ENCODE measurements around the gene BCL11B.

The BCL11B gene

DNA sequence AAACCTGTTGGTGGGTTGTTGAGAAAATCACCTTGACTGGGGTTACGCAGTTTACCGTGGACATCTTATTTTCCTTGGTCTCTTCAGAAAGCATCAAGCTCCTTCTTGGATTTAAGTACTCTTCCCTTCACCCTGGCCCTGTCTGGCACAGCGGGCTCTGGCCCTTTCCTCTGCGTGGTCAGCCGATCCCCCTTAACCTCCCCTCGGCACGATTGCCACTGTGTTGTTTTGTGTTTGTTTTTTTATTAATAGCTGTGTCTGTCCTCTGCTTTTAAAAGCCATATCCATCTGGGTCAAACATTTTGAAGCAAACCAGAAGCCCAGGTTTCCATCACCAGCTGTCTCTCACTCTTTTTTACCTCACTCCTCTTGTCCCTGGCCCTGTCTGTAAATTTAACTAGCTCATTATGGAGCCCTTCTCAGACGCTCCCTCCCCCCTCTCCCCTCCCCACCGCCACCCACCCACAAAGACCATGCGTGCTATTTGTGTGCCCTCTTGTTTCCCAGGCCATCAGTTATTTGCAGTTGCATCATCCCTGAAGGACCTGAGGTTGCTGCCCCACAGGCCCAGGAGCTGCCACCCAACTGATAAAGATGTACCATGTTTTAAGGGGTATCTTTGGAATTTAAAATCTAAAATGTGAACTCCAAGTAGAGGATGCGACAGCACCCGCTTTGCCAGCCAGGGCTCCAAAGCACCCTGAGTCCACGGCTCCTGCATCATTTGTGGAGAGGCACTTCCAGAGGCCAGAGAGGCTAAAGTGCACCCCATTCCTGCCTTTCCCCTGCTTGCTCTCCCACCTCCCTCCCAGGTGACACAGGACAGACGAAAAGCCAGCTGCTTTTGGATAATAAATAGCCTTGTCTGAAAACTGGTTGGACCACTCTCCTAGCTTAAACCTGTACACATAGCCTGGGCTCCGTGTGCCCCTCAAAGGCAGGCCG lies 3.9 kb downstream of the BCL11B start:
- Mint-ChIP-seq H3K36me3 (ENCODE audit: low read depth) (peaks cover 66% of the 10 kb centered on the region), H3K27me3 (ENCODE audit: low read depth) (peaks cover 3% of the 10 kb centered on the region), H3K4me1 (ENCODE audit: low read depth) (peaks cover 48% of the 10 kb centered on the region), H3K9me3 (no peaks in the 10 kb centered on the region), H3K27ac (peak overlapping the region; percentile 99), H3K4me3 (peak overlapping the region; percentile 96)
- DNase-seq (ENCODE audit: low spot score): no peak

DNA sequence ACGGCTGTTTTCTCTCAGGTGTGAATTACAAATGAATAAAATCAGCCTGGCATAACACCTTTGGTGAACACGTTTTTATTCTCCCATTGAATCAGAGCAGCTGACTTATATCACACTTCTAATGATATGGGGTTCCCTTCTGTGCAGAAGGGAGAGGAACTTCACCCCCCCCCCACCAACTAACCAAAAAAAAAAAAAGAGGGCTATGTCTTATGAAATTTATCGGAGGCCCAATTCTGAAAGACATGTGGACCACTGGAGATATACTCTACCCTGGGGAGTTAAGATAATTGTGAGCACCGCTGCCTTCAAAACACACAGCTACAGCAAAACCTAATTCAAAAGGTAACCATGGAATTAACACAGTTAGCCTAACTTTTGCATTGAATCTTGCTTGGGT lies 4.6 kb downstream of the BCL11B start:
- peaks cover 3% of the 10 kb centered on the region for H3K27me3 Mint-ChIP-seq (ENCODE audit: low read depth)
- H3K4me3 Mint-ChIP-seq: peak overlapping the region; percentile 96
- H3K4me1 Mint-ChIP-seq (ENCODE audit: low read depth): peaks cover 47% of the 10 kb centered on the region
- H3K36me3 Mint-ChIP-seq (ENCODE audit: low read depth): peaks cover 71% of the 10 kb centered on the region
- no peak for DNase-seq (ENCODE audit: low spot score)
- peak overlapping the region; percentile 99 for H3K27ac Mint-ChIP-seq
- no peaks in the 10 kb centered on the region for H3K9me3 Mint-ChIP-seq

DNA sequence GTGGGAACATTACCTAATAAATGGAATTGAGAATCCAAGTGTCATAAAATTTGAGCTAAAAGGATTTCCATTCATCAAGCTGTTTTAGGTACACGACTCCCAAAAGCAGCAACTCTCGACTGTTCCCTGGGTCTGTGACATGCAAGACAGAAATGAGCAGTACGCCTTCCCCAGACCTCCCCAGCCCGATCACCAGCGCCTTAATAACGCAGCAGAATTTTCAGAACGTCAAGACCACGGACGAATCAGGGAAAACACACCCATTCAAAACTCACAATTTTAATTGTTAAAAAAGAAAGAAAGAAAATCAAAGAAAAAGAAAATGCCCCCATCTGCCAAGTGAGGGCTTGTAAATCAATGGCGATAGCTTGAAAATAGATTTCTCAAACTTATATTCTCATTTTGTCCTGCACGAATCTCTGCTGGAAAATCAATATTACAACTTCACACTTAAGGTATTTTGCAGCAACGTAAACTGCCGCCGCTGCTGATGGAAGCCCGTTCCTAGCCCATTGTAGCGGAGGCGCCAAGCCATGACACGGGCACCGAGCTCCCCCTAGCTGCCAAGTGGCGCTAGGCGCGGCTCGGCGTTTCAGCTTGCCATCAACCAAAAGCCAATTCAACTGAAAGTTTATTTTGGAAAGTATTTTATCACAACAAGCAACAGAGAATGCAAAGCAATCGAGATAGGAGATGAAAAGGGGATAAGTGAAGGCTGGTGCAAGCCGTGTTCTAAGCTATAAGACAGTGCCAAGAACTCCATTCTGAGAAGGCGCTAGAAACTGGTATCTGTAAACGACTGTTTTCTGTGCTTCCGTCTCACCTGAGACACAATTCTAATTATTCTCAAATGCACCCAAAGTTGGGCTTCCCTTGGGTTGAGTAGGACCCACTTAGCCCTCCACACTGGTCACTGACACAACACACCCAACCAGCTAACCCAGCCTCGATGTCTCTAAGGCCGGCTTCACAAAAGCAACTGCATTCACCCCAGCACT lies 5.5 kb downstream of the BCL11B start:
- peak overlapping the region; percentile 99 for H3K27ac Mint-ChIP-seq
- H3K9me3 Mint-ChIP-seq: no peaks in the 10 kb centered on the region
- peak; percentile 86 for DNase-seq (ENCODE audit: low spot score)
- peaks cover 3% of the 10 kb centered on the region for H3K27me3 Mint-ChIP-seq (ENCODE audit: low read depth)
- H3K4me3 Mint-ChIP-seq: peak overlapping the region; percentile 96
- peaks cover 77% of the 10 kb centered on the region for H3K36me3 Mint-ChIP-seq (ENCODE audit: low read depth)
- peaks cover 53% of the 10 kb centered on the region for H3K4me1 Mint-ChIP-seq (ENCODE audit: low read depth)

DNA sequence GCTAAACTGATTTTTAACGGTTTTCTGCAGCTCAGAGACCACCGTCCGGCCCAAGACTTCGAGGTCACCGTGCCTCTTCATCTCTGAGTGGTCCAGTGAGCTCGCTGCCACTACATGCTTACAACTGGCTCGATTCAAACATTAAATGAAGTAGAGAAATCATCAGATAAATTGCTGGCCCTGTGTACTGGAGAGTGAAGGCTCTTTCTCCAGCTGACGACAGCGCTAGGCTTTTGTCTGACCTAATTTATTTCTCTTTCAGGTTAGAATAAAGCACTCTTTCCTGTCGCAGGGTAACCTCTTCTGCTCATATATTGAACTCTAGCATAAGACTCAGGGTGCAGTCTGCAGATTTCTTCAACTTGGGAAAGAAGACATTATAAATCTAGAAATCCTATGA lies 6.4 kb downstream of the BCL11B start:
- no peak for DNase-seq (ENCODE audit: low spot score)
- H3K36me3 Mint-ChIP-seq (ENCODE audit: low read depth): peaks cover 82% of the 10 kb centered on the region
- peaks cover 3% of the 10 kb centered on the region for H3K27me3 Mint-ChIP-seq (ENCODE audit: low read depth)
- peak overlapping the region; percentile 99 for H3K27ac Mint-ChIP-seq
- peaks cover 62% of the 10 kb centered on the region for H3K4me1 Mint-ChIP-seq (ENCODE audit: low read depth)
- peak overlapping the region; percentile 96 for H3K4me3 Mint-ChIP-seq
- H3K9me3 Mint-ChIP-seq: no peaks in the 10 kb centered on the region

DNA sequence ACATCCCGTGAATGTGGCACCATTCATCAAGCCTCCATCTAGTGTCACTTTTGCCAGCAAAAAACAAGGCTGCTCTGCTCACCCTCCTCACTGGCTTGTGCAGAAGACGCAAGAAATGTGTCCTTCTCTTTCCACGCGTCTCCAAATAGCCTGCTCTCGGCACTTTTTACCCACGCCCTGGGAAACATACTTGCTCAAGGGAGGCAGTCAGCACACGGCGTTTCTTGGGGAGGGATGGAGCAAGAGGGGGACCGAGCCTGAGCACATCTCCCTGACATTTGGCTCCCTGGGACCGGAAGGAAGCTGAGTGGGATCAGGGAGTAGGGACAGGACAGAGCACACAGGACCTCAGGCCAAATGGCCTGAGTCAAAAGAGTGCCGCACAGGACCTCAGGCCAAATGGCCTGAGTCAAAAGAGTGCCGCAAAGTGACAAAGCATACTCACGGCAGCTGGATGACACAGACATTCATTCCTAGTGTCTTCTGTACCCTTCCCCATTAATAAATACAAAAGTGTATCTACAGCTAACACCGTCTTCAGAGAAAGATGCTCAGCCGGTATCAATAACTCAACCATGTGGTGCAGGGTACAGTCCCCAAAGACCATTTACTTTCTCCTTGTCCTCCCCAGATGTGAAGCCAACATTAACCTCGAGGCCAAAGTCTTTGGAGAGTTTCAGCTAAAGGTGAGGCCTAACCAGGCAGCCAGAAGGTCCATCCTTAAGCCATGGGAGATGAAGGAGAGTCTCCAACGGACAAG lies 7.1 kb downstream of the BCL11B start:
- Mint-ChIP-seq H3K4me1 (ENCODE audit: low read depth) (peaks cover 69% of the 10 kb centered on the region), H3K27me3 (ENCODE audit: low read depth) (no peaks in the 10 kb centered on the region), H3K27ac (peak overlapping the region; percentile 99), H3K36me3 (ENCODE audit: low read depth) (peaks cover 85% of the 10 kb centered on the region), H3K9me3 (no peaks in the 10 kb centered on the region), H3K4me3 (peak overlapping the region; percentile 96)
- no peak for DNase-seq (ENCODE audit: low spot score)

DNA sequence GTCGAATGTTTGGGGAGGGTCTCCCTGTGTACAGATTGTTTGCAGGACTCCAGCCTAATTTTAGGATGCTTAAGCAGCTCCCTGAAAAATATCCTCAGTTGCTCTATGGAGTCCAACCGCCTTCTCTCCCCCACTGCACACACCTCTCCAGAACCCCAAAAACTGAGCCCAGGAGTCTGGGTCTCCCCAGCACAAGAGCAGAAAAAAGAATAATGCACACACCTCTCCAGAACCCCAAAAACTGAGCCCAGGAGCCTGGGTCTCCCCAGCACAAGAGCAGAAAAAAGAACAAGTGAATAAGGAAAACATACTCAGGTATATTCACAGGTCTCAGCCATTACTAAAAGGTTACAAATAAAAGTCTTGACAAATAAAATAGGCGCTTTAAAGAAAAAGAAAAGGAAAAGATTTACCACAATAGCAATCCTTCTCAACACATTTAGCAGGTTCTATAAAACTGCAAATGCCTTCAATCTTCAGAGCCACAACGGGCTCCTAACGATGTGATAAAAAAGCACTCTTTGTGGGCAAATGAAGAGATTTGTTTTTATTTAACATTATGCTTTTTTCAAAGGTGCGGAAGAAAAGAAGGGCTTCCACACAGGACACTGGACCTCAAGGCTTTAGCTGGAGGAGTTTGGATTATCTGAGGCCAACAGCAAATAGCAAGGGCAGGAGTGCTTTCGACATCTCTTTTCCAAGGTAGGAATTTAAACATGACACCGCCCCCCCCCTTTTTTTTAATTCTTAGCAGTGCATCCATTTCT lies 8.2 kb downstream of the BCL11B start:
- Mint-ChIP-seq H3K4me1 (ENCODE audit: low read depth) (peaks cover 79% of the 10 kb centered on the region), H3K27ac (peak overlapping the region; percentile 99), H3K4me3 (peak overlapping the region; percentile 96), H3K36me3 (ENCODE audit: low read depth) (peaks cover 88% of the 10 kb centered on the region), H3K27me3 (ENCODE audit: low read depth) (no peaks in the 10 kb centered on the region), H3K9me3 (no peaks in the 10 kb centered on the region)
- peak; percentile 6 for DNase-seq (ENCODE audit: low spot score)

DNA sequence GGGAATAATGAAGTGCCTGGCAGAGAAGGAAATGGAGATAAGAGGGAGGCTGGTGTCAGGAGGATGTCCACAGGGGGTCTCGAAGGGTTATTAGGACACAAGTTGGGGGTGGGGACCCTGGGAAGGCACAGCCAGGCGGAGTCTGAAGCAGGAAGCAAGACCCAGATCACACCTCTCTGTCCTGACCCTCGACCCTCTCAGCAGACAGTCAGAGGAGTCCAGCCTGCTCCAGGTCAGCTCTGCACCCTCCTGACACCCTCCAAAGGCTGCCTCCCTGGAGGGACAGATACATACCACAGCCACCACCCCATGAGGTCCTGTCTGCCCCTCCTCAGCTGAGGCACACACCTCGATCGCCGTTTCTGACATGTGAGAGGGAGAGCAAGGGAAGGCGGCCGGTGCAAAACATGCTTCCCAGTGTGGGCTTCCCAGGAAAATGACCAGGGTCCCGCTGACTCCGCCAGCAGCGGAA lies 9.0 kb downstream of the BCL11B start:
- H3K36me3 Mint-ChIP-seq (ENCODE audit: low read depth): peaks cover 87% of the 10 kb centered on the region
- no peaks in the 10 kb centered on the region for H3K27me3 Mint-ChIP-seq (ENCODE audit: low read depth)
- H3K9me3 Mint-ChIP-seq: no peaks in the 10 kb centered on the region
- H3K4me3 Mint-ChIP-seq: peak overlapping the region; percentile 96
- H3K27ac Mint-ChIP-seq: peak overlapping the region; percentile 99
- H3K4me1 Mint-ChIP-seq (ENCODE audit: low read depth): peaks cover 86% of the 10 kb centered on the region
- DNase-seq (ENCODE audit: low spot score): peak; percentile 14

DNA sequence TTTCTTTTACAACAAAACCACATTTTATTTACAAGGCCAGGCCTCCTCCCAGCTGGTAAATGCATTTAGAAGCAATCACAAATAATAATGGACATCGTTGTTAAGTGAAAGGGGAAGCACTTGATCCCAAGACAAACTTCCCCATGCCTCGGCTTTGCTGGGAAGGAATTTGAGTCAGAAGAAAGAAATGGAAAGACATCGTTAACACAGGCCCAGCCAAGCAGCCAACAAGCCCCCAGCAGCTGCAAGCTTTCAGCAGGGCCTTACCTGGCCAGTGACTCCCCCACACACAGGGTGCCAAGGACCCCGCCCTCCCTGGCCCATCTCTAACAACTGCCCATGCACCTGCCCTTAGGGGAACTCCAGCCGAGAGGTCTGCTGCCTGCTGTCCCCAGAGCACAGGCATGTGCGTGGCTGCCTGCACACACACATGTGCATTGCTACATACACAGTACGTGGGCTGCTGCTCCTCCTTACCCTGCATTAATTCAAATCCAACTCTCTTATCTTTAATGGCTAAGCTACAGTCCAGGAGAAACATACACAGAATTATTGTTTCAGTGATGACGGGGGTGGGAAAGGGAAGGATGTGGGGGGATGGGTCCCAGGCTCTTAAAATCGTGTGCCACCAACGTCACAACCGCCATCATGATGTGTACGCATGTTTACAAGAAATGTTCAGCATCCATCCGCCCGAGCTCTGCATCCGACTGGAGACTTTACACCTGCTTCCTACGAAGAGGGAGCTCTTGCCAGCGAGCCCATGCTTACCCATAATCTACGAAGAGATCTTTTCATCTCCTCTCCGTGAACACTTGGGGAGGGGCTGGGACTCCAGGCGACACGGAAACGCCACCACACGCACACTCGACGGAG lies 9.8 kb downstream of the BCL11B start:
- Mint-ChIP-seq H3K27me3 (ENCODE audit: low read depth) (no peaks in the 10 kb centered on the region), H3K27ac (peak overlapping the region; percentile 99), H3K9me3 (no peaks in the 10 kb centered on the region), H3K36me3 (ENCODE audit: low read depth) (peaks cover 88% of the 10 kb centered on the region), H3K4me1 (ENCODE audit: low read depth) (peaks cover 87% of the 10 kb centered on the region), H3K4me3 (peak overlapping the region; percentile 96)
- DNase-seq (ENCODE audit: low spot score): peak; percentile 77

DNA sequence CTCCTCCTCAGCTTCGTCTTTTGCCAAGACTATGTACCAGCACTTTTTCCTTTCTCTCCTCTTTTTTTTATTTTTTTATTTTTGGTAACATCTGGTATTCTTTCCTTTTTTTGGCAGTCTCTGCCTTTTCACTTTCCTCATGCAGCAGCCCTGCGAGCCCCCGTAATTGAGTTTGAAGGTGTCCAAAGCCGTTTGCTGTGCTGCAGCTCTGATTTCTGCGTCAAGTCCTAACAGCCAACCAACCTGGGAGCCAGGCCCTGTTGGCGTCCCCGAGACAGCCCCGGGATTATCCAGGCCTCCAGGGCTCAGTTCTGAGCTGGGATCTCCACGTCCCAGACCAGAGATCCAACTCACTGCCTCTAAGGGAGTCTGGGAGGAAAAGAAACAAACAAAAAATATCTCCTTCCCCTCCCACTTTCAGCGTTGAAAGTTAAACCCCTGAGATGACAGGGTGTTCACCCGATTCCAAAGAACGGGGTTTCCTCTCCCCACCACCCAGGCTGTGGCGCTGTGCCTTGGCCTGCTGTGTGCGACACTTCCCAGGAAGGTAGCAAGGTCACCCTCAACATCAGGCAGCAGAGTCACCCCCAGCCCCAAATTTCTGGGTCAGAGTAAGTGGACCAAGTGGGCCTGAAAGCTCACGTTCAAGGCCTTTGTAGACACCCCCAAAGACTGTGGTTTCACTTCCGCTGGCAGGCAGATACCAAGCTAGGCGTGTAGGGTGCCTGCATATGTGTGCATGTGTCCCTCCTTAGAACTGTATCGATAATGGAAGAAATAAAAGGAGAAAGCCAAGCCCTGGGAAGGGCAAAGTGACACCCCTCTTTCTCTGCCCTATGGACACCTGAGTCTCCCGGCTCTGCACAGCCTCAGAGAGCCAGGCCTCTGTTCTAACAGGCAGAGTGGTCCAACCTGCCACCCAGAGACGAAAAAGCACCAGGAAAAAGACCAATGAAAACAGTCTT lies 11.1 kb downstream of the BCL11B start:
- Mint-ChIP-seq H3K9me3 (no peaks in the 10 kb centered on the region), H3K4me3 (peak overlapping the region; percentile 96), H3K4me1 (ENCODE audit: low read depth) (peaks cover 87% of the 10 kb centered on the region), H3K36me3 (ENCODE audit: low read depth) (peaks cover 87% of the 10 kb centered on the region), H3K27ac (peak overlapping the region; percentile 99), H3K27me3 (ENCODE audit: low read depth) (no peaks in the 10 kb centered on the region)
- DNase-seq (ENCODE audit: low spot score): peak; percentile 64

DNA sequence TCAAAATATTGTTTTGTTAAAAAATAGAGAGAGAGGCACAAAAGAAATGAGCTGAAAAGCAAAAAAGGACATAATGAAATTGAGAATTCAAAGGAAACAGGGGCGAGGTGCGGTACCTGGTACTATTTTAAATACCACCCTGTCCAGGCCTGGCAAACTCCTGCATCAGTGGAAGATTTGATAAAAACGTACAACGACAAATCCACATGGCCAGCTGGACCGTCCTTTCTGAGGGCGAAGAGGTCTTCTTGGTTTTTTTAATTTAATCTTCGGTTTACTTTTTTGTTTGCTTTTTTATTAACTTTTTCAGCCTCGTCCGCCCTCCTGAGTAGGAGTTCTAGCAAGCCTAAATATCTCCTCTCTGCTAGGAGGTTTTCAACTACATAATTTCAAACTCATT lies 11.9 kb downstream of the BCL11B start:
- peaks cover 87% of the 10 kb centered on the region for H3K36me3 Mint-ChIP-seq (ENCODE audit: low read depth)
- no peaks in the 10 kb centered on the region for H3K27me3 Mint-ChIP-seq (ENCODE audit: low read depth)
- H3K27ac Mint-ChIP-seq: peak overlapping the region; percentile 99
- no peaks in the 10 kb centered on the region for H3K9me3 Mint-ChIP-seq
- peak overlapping the region; percentile 96 for H3K4me3 Mint-ChIP-seq
- H3K4me1 Mint-ChIP-seq (ENCODE audit: low read depth): peaks cover 88% of the 10 kb centered on the region
- DNase-seq (ENCODE audit: low spot score): no peak

Data from T-helper 2 cell treated with Interferon-gamma antibody and Interleukin-4, amounts not matched to agents 5 μg/mL and 100 μg/mL, for 36 hours (primary cell).